Neural progenitor cell (in vitro differentiated cells): ENCODE measurements around the gene CCT7. TPM values are rescaled to one million over a fixed set of nuclear protein-coding genes. Genes with fewer than 3 reads are reported as not detected.

Experiments used
- DNase-seq: peaks from one replicate; pipeline ENCODE4 v3.0.0-alpha.2; 2016; ENCODE audit warnings: low spot score
- H2AFZ ChIP-seq: fragments of 200-600 bp; sonication (generic); replicated peaks from 2 replicates; pipeline ENCODE4 v1.6.1; 2016; ENCODE audit warnings: antibody characterized with exemption
- H3F3A ChIP-seq: fragments of 200-600 bp; sonication (generic); 2 replicates; pipeline ENCODE4 v1.6.1; 2016; ENCODE audit warnings: antibody characterized with exemption, low read depth
- H3K27ac ChIP-seq: fragments of 200-600 bp; sonication (generic); 2 replicates; pipeline ENCODE4 v1.5.1; 2016; ENCODE audit warnings: mild to moderate bottlenecking
- H3K27me3 ChIP-seq: fragments of 200-600 bp; sonication (generic); 2 replicates; pipeline ENCODE4 v1.6.1; 2016; ENCODE audit warnings: mild to moderate bottlenecking, moderate library complexity
- H3K36me3 ChIP-seq: fragments of 200-600 bp; sonication (generic); 2 replicates; pipeline ENCODE4 v1.5.1; 2016
- H3K4me1 ChIP-seq: fragments of 200-600 bp; sonication (generic); 2 replicates; pipeline ENCODE4 v1.6.1; 2016; ENCODE audit warnings: mixed run types
- H3K4me2 ChIP-seq: fragments of 200-600 bp; sonication (generic); 2 replicates; pipeline ENCODE4 v1.6.1; 2016
- H3K4me3 ChIP-seq: fragments of 200-600 bp; sonication (generic); 2 replicates; pipeline ENCODE4 v1.5.1; 2016
- H3K79me2 ChIP-seq: fragments of 200-600 bp; sonication (generic); 2 replicates; pipeline ENCODE4 v1.6.1; 2016; ENCODE audit warnings: low read depth
- H3K9ac ChIP-seq: fragments of 200-600 bp; sonication (generic); 2 replicates; pipeline ENCODE4 v1.6.1; 2016
- H3K9me3 ChIP-seq: fragments of 200-600 bp; sonication (generic); 2 replicates; pipeline ENCODE4 v1.5.1; 2016; ENCODE audit warnings: low read depth
- H4K20me1 ChIP-seq: fragments of 200-600 bp; sonication (generic); 2 replicates; pipeline ENCODE4 v1.6.1; 2016; ENCODE audit warnings: low read depth
- H3K27ac Mint-ChIP-seq: 3 replicates; pipeline ENCODE4 v1.8.0; 2021; ENCODE audit warnings: mixed read lengths
- H3K27me3 Mint-ChIP-seq: 2 replicates; pipeline ENCODE4 v1.8.0; 2022; ENCODE audit warnings: low read depth, mild to moderate bottlenecking, inconsistent platforms, moderate library complexity, mixed read lengths; ENCODE audit not compliant: insufficient read depth
- H3K36me3 Mint-ChIP-seq: 3 replicates; pipeline ENCODE4 v1.8.0; 2021; ENCODE audit warnings: mixed read lengths
- H3K4me1 Mint-ChIP-seq: 3 replicates; pipeline ENCODE4 v1.8.0; 2021; ENCODE audit warnings: mixed read lengths
- H3K4me3 Mint-ChIP-seq: 3 replicates; pipeline ENCODE4 v1.8.0; 2021; ENCODE audit warnings: mild to moderate bottlenecking, moderate library complexity, mixed read lengths
- H3K9me3 Mint-ChIP-seq: 3 replicates; pipeline ENCODE4 v1.8.0; 2020; ENCODE audit warnings: mixed read lengths
- CTCF ChIP-seq: fragments of 200-600 bp; sonication (generic); IDR thresholded peaks from 2 replicates; pipeline ENCODE4 v1.5.1; 2017; ENCODE audit warnings: antibody characterized with exemption, mild to moderate bottlenecking
- EZH2 ChIP-seq: fragments of 200-600 bp; sonication (generic); IDR thresholded peaks from 2 replicates; pipeline ENCODE4 v1.6.1; 2017; ENCODE audit warnings: antibody characterized with exemption, mild to moderate bottlenecking, moderate library complexity
- EZH2phosphoT487 ChIP-seq: fragments of 200-600 bp; sonication (generic); IDR thresholded peaks from 2 replicates; pipeline ENCODE4 v1.6.1; 2017; ENCODE audit warnings: antibody characterized with exemption
- total RNA-seq: library from RNA; depleted of rRNA; stranded (reverse); fragments of >200 nt; gene quantifications from 2 replicates; pipeline ENCODE4 v1.2.3, GENCODE V29; 2015; ENCODE audit warnings: low replicate concordance

Gene CCT7
- total RNA-seq, 1 donor from 2014 or later: 456 TPM

- H3K27ac Mint-ChIP-seq: no peak overlapping the region
- H3K9me3 Mint-ChIP-seq: no peaks in the 10 kb centered on the region
- H4K20me1 ChIP-seq: peaks cover 25% of the 10 kb centered on the region
- no peak for DNase-seq
- no peaks in the 10 kb centered on the region for H3K36me3 ChIP-seq
- H3K4me1 ChIP-seq: peaks cover 10% of the 10 kb centered on the region
- H3K79me2 ChIP-seq: no peaks in the 10 kb centered on the region
- H3K9me3 ChIP-seq: no peaks in the 10 kb centered on the region
- H3K27ac ChIP-seq: no peak overlapping the region
- no peak overlapping the region for H3K4me2 ChIP-seq
- no peak overlapping the region for H3K9ac ChIP-seq
- H3K4me3 ChIP-seq: no peak overlapping the region
- TF ChIP-seq EZH2phosphoT487: no peak
- TF ChIP-seq CTCF: no peak
- no peak for TF ChIP-seq EZH2
- H3K36me3 Mint-ChIP-seq: peaks cover 2% of the 10 kb centered on the region
- H3K4me1 Mint-ChIP-seq: no peaks in the 10 kb centered on the region
- H2AFZ ChIP-seq: no peak overlapping the region
- peaks cover 4% of the 10 kb centered on the region for H3K27me3 Mint-ChIP-seq
- H3F3A ChIP-seq: peaks cover 14% of the 10 kb centered on the region
- no peaks in the 10 kb centered on the region for H3K27me3 ChIP-seq
- H3K4me3 Mint-ChIP-seq: no peak overlapping the region
These were observed 25.2 kb downstream of the CCT7 start for GRCh38 chr2:73259276-73259675.

- peaks cover 6% of the 10 kb centered on the region for H3K27me3 Mint-ChIP-seq
- no peak overlapping the region for H3K4me3 Mint-ChIP-seq
- no peaks in the 10 kb centered on the region for H3K79me2 ChIP-seq
- H3K27ac ChIP-seq: no peak overlapping the region
- no peaks in the 10 kb centered on the region for H3K4me1 Mint-ChIP-seq
- no peak overlapping the region for H3K4me2 ChIP-seq
- H3K36me3 ChIP-seq: no peaks in the 10 kb centered on the region
- H3K27ac Mint-ChIP-seq: no peak overlapping the region
- peaks cover 21% of the 10 kb centered on the region for H4K20me1 ChIP-seq
- no peak overlapping the region for H2AFZ ChIP-seq
- H3K4me3 ChIP-seq: no peak overlapping the region
- peaks cover 14% of the 10 kb centered on the region for H3F3A ChIP-seq
- no peak for DNase-seq
- H3K9ac ChIP-seq: no peak overlapping the region
- TF ChIP-seq CTCF (no peak), EZH2phosphoT487 (no peak), EZH2 (no peak)
- no peaks in the 10 kb centered on the region for H3K9me3 ChIP-seq
- H3K27me3 ChIP-seq: no peaks in the 10 kb centered on the region
- peaks cover 10% of the 10 kb centered on the region for H3K4me1 ChIP-seq
- H3K9me3 Mint-ChIP-seq: no peaks in the 10 kb centered on the region
- no peaks in the 10 kb centered on the region for H3K36me3 Mint-ChIP-seq
These were observed 25.7 kb downstream of the CCT7 start for GRCh38 chr2:73259704-73260337.

- no peak overlapping the region for H3K27ac ChIP-seq
- peaks cover 13% of the 10 kb centered on the region for H3F3A ChIP-seq
- H3K9ac ChIP-seq: no peak overlapping the region
- Mint-ChIP-seq H3K4me3 (no peak overlapping the region), H3K27ac (no peak overlapping the region), H3K9me3 (no peaks in the 10 kb centered on the region), H3K4me1 (no peaks in the 10 kb centered on the region), H3K36me3 (no peaks in the 10 kb centered on the region), H3K27me3 (peaks cover 6% of the 10 kb centered on the region)
- H3K9me3 ChIP-seq: no peaks in the 10 kb centered on the region
- no peaks in the 10 kb centered on the region for H3K79me2 ChIP-seq
- peaks cover 20% of the 10 kb centered on the region for H4K20me1 ChIP-seq
- no peaks in the 10 kb centered on the region for H3K36me3 ChIP-seq
- DNase-seq: peak; percentile 68
- H3K4me2 ChIP-seq: no peak overlapping the region
- H2AFZ ChIP-seq: no peak overlapping the region
- H3K4me3 ChIP-seq: no peak overlapping the region
- no peaks in the 10 kb centered on the region for H3K27me3 ChIP-seq
- H3K4me1 ChIP-seq: peaks cover 10% of the 10 kb centered on the region
- TF ChIP-seq EZH2phosphoT487 (no peak), CTCF (peak; percentile 61)
These were observed 26.4 kb downstream of the CCT7 start for GRCh38 chr2:73260338-73260984.
